RPMI7951 (cell line): ENCODE measurements around the gene ENDOV. TPM values are rescaled to one million over a fixed set of nuclear protein-coding genes. Genes with fewer than 3 reads are reported as not detected.

ENCODE experiments used
- DNase-seq: peaks from one replicate; pipeline ENCODE4 v3.0.0-alpha.2; 2012; ENCODE audit warnings: low read depth
- total RNA-seq: library from RNA; depleted of rRNA; stranded (reverse); fragments of >200 nt; shearing (Covaris generic); gene quantifications from 2 replicates; pipeline ENCODE4 v1.2.3, GENCODE V29; 2014

Gene ENDOV
- total RNA-seq, 1 experiment from 2014 or later: 10.5 TPM

DNA sequence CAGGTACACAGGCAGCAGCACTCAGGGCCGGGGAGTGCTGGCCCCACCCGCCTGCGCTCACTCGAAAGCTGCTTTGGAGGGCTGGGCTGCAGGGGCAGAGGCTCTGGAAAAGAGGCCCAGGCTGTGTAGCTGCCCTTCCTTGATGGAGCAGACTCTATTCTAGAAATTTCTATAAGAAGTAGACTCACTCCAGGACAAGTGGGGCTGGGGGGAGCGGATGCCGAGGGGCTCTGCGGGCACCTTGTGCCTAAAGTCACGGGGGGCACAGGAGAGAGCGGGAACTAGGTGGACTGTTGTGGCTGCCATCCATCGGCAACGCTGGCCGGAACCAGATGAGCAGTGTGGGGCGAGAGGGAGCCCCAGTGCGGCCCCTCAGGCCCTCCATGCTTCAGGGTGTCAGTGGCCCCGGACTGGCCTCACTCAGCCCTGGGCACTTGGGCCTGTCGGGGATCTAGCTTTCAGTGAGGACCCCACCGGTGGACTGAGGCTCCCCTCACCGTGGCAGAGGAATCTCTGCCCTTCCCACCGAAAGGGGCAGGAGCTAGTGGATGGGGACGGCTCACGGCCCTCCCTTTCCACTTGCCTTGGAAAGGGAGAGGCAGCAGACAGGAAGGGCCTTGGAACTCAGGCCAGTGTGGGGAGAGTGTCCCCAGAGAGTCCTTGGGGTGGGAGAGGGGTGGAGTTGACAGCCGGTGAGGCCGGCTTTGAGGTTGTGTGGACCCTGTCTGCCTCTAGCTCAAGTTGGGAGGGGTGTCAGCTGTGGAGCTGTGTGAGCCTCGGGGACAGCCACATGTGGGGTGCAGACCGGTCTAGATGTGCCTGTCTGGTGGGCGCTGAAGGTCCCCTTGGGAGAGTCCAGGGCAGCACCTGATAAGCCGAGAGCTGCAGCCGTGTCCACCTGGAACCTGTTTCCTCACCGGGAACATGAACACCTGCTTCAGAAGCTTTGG lies 16.6 kb downstream of the ENDOV start:
- no peak for DNase-seq

- no peak for DNase-seq
Measured at GRCh38 chr17:80432350-80432955, 17.5 kb downstream of the ENDOV start.

DNA sequence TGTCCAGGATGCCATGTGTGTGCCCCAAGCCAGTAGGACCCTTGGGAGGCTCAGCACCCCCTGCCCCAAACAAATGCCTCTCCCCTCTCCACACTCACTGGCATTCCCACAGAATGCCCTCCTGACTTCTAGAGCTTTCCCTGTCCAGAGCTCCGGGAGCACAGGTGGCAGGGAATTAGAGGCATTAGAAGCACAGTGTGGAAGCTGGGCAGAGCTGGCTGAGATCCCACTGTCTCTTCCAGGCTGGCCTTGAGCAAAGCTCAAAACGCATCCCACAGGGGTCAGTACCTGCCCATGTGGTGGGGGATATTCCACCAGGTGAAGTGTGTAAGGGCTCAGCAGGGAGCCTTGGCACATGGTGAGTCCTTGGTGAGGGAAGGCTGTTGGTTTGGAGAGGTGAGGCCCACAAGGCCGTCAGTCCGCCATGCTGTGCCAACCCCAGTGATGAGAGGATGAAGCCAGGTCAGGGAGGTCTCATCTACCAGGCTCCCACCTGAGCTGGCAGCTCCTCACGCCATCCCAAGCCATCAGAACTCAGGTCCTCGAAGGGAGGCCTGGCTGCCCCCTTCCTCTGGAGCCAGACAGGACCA lies 18.1 kb downstream of the ENDOV start:
- DNase-seq: no peak

- DNase-seq: no peak
Measured at GRCh38 chr17:80433916-80434666, 19.1 kb downstream of the ENDOV start.

DNA sequence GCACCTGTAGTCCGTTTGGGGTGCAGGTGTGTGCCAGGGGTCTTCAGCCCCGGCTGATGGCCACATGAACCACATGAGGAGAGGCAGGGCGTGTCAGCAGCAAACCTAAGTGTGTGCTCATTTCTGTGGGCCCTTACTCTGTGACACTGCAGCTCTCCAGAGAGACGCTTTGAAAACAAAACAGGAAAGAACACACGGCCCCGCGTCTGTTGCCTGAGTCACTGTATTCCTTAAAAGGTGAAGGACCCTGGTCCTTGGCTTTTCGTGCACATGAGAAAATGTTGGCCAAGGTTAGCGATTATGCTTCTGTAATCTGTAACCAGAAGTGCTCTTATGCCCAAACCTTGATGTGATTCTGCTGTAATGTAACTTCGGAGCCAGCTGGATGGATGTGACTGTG lies 22.6 kb downstream of the ENDOV start:
- no peak for DNase-seq

DNA sequence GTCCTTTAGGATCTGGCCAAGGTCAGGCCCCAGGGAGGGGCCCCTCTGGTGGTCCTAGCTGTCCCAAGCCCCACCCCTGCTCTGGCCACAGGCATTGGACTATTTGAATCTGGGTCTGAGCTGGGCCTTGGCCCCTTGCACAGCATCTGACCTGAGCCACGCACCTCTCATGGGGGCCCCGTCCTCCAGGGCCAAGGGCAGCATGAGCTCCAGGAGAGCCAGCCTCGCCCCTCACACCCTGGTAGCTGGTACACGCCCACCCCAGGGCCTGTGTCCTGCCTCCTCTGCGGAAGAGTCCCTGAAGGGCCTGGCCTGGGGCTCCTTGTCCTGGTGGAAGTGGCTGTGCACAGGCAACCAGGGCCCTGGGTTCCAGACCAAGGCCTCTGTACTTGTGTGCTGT lies 23.8 kb downstream of the ENDOV start:
- DNase-seq: no peak

DNA sequence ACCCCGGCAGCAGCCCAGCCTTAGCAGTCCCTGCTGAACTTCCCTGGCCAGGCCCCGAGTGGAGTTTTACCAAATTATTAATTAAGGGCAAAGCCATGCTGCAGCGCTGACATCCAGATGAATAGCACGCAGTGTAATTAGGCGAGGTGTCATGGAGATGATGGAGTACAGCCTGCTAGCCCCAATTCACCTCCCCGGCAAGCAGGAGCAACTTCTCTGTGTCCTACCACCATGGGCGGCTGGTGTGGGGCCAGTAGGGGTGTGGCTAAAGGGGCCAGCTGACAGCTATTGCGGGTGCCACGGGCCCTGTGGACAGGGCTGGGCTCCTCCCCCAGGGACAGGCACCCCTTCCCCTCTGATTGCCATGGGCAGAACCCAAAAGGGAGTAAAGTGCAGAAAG lies 24.5 kb downstream of the ENDOV start:
- no peak for DNase-seq

GRCh38 chr17:80441133-80441578 lies 26.2 kb downstream of the ENDOV start:
- DNase-seq: peak; percentile 35

DNA sequence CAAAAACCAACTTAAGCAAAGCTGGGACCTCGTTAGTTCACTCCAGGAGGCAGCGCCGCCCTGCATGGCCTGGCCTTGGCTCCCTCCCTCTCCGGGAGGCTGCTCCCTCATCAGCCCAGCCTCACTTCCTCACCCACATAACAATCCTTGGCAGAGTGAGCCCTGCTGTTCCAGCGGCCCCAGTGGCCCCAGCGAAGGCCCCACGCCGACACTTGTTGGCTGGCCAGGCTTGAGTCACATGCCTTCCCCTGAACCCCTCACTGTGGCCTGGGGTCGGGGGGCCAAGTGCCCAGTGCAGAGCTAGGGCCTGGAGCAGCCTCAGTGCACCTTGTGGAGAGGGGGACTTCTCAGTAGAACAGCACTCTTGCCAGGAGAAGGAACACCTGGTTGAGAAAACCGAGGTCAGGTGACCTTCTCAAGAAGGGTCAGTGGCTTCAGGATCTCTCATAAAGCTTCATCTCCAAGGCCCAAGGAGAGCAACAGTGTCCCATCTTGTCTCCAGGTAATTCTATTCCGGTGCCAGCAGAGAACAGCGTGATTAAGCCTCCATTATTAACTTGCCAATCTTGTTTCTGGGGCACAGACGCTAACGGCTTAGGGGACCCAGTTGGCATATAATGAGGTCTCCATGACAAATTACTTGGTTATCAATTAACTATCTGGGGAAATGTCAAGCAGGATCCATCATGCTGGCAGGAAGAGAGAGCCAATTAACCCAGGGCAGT lies 26.8 kb downstream of the ENDOV start:
- no peak for DNase-seq

- no peak for DNase-seq
Measured at GRCh38 chr17:80442323-80442659, 27.3 kb downstream of the ENDOV start.

DNA sequence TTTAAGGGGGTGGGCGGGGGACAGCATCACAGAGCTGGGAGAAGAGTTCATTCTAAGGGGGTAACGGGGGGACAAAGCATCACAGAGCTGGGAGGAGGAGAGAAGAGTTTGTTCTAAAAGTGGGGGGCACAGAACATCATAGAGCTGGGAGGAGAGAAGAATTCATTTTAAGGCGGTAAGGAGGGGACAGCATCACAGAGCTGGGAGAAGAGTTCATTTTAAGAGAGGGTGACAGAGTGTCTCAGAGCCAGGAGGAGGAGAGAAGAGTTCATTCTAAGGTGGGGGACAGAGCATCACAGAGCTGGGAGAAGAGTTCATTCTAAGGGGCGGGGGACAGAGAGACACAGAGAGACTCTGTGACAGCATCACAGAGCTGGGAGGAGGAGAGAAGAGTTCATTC lies 27.8 kb downstream of the ENDOV start:
- no peak for DNase-seq

DNA sequence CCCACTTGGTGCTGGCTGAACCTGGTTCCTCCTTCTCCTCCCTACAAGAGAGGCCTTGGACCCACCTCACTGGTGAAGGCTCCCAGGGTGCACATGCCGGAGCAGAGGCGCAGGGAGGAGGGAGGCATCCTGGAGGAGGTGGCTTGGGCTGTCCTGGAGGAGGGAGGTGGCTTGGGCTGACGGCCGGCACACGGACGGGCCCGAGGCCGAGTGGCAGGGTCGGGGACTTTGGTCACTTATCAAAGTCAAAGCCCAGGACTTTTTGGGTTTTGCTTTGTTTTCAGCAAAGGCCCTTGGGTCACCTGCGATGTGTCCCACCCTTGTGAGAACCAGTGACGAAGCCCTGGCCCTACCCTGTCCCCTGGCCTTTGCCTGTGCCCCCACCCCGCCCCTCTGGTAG lies 28.5 kb downstream of the ENDOV start:
- no peak for DNase-seq

- no peak for DNase-seq
Measured at GRCh38 chr17:80443916-80444643, 29.1 kb downstream of the ENDOV start.

DNA sequence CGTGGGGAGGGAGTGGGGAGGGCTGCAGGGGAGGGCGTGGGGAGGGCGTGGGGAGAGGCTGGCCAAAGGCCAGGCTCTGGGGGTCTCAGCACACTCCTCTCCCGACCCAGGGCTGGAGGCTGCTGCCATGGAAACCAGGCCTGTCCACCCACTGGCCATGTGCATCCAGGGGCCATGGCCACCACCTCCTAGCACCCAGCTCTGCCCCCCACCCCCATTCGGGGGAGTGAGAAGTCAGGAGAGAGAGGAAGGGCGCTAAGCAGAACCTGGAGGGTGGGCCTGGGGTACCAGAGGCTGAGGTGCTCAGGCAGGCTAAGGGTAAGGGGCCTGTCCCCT lies 29.6 kb downstream of the ENDOV start:
- no peak for DNase-seq

DNA sequence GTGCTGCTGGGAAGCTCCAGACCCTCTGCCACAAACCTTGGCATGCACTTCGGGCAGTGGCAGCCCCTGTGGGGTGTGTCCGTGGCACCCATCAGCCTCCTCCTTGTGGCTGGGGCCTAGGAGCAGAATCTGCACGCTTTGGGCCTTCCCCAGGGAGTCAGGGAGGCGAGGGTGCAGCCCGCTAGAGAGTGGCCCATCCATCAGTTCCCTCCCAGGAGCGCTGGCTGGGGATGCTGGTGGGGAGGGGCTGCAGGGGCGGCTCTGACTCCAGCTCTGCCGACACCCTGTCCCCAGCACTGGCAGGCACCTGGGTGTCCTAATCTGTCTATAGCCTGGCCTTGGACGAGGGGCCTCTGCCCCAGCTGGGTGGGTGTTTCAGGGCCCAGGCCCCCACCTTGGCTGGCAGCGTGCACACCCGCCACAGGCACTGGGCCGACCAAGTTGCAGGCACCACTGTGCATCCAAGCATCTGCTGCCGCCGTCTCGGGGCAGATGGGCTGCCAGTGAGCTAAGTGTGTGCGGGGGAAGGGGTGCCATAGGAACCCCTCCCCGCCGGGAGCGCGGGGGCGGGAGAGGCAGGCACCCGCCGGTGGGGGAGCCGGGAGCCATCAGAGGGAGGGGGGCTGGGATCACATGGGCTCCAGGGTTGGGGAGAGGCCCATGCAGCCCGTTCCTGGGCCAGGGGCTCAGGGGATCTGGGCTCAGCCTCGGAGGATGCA lies 30.2 kb downstream of the ENDOV start:
- DNase-seq: no peak

DNA sequence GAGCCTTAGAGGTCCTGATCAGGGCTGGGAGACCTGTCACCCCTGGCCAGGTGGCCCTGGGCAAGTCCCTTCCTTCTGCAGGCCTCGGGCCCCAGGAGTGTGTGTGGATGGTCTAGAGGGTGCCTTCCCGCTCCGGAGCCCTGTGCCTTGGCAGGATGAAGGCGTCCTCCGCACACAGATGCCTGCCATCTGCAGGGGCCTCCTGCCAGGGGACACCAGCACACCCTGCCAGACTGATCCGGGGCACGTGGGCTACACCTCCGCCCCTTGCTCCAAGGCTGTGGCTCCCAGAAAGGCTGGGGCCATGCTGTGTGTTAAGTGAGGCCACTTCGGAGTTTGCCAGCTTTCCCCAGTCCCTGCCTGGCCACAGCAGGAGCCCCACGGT lies 30.8 kb downstream of the ENDOV start:
- no peak for DNase-seq

- no peak for DNase-seq
Measured at GRCh38 chr17:80446645-80447405, 31.9 kb downstream of the ENDOV start.

DNA sequence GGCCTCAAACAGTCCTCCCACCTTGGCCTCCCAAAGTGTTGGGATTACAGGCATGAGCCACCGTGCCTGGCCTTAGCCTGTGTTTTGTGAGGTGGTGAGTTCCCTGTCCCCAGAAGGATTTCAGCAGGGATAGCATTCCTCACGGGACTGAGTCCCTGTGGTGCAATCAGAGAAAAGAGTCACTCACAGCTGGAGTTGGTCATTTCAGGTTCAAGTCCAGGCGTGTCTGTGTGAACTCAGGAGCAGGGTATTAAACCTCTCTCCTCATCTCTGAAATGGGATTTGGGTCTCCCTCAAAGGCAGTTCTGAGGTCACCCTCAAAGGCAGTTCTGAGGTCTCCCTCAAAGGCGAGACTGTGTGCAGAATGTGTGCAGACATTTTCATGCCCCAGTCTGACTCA lies 32.8 kb downstream of the ENDOV start:
- DNase-seq: no peak

DNA sequence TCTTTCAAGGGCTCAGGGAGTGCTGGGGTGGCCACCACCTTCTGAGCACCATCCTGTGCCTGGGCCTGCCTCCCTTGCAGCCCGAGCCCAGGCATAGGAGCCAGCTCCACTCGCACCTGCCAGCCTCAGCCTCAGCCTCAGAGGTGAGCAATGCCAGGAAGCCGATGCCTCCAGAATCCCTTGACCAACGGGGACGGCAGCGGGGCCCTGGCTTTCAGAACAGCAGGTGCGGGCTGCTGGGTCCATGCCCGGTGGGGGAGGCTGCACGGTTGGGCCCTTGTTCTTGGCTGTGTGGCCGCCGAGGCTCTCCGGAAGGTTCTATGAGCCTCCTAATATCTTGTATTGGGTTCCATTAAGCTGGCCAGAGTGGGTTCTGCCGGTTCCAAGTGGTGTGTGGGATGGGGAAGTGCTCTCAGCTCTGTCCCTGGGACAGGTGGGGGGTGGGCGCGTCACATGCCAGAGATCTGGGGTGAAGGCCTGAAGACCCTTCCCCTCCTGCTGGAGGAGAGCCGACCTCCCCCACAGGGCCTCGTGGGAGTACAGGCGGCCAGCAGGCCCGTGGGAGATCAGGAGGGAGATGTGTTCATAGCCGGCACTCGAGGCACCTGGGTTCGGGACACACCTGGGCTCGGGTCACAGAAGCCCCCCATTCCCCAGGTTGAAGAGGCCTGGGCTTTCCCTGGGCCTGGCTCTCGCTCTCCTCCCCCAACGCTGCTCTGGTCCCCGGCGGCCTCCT lies 34.4 kb downstream of the ENDOV start:
- DNase-seq: no peak
